Kidney (tissue), 14 donors: ENCODE data around the gene LRP6. TPM values are rescaled to one million over a fixed set of nuclear protein-coding genes. Genes with fewer than 3 reads are reported as not detected.

Experiments used
- DNase-seq, 5 donors: peaks; one replicate each; pipeline ENCODE4 v3.0.0-alpha.2; 2013 to 2020
- FAIRE-seq: peaks from 2 replicates; lab custom pipeline; 2012; peaks lifted over from hg19 to GRCh38; lab: Jason Lieb, UNC
- H3K27ac ChIP-seq, 2 donors: one replicate each; pipeline ENCODE4 v1.7.0; 2013; ENCODE audit warnings: low read depth in 2 of 2, low read length in 2 of 2, inconsistent platforms in 1 of 2
- H3K27me3 ChIP-seq: one replicate; pipeline ENCODE4 v1.7.1; 2013; ENCODE audit warnings: low read length, inconsistent platforms; ENCODE audit not compliant: control insufficient read depth, insufficient read depth
- H3K36me3 ChIP-seq, 3 donors: one replicate each; pipeline versions ENCODE4 v1.7.0 to v1.7.1; 2013; ENCODE audit warnings: low read length in 3 of 3, control low read depth in 1 of 3, inconsistent platforms in 1 of 3; ENCODE audit not compliant: insufficient read depth in 3 of 3, control insufficient read depth in 2 of 3
- H3K4me1 ChIP-seq, 3 donors: one replicate each; pipeline versions ENCODE4 v1.7.0 to v1.7.1; 2013; ENCODE audit warnings: low read length in 3 of 3, inconsistent platforms in 1 of 3, low read depth in 1 of 3; ENCODE audit not compliant: control insufficient read depth in 2 of 3, insufficient read depth in 2 of 3
- H3K4me3 ChIP-seq, 3 donors: one replicate each; pipeline versions ENCODE4 v1.7.0 to v1.8.1; 2013; ENCODE audit warnings: low read length in 3 of 3, control low read depth in 1 of 3, inconsistent platforms in 1 of 3
- H3K9ac ChIP-seq, 3 donors: one replicate each; pipeline versions ENCODE4 v1.7.0 to v1.7.1; 2013; ENCODE audit warnings: low read length in 3 of 3, control low read depth in 1 of 3, inconsistent platforms in 1 of 3
- H3K9me3 ChIP-seq, 3 donors: one replicate each; pipeline versions ENCODE4 v1.7.0 to v1.7.1; 2013; ENCODE audit warnings: low read length in 3 of 3, control low read depth in 1 of 3, inconsistent platforms in 1 of 3; ENCODE audit not compliant: control insufficient read depth in 2 of 3, insufficient read depth in 1 of 3
- CTCF ChIP-seq: IDR thresholded peaks from 3 replicates; pipeline ENCODE4 v1.5.1; 2012; ENCODE audit warnings: mild to moderate bottlenecking, moderate library complexity, borderline replicate concordance; ENCODE audit not compliant: insufficient read depth; ENCODE audit errors: extremely low read depth
- intact Hi-C: fragments of 100-400 bp; cut with DNase I; formaldehyde crosslinking; loops from one replicate; pipeline ENCODE4 v1.11.1; 2022
- polyA plus RNA-seq: library from polyadenylated mRNA; stranded (reverse); fragments of 350-450 nt; fragmentation: Illumina TruSeq; extraction: RNeasy Lipid Tissue Mini Kit (QIAGEN cat#74804); gene quantifications from one replicate; pipeline ENCODE4 v1.2.3, GENCODE V29; 2014; ENCODE audit warnings: low read depth, low replicate concordance; ENCODE audit not compliant: insufficient read depth
- total RNA-seq: library from RNA; stranded (reverse); fragmentation: NEBNext Ultra II Directional; extraction: Animal tissue kit (Norgen Biotek cat#: 25700); gene quantifications from one replicate; pipeline ENCODE4 v1.2.1, GENCODE V29; 2021
- donor health status: control.
- donor health status: control.
- donor health status: control.
- donor health status: control.
- donor health status: control.
- donor health status: DM: yes; HTN: yes; CAD: no.
- donor health status: Normal renal cell carcinoma (clear cell type).

The LRP6 gene
- total and polyA plus RNA-seq, 2 donors from 2014 or later: 7.5 to 44.1 TPM

- Histone ChIP-seq H3K4me3 (no peak overlapping the region), H3K27me3 (no peaks in the 10 kb centered on the region), H3K9ac (no peak overlapping the region), H3K4me1 (no peaks in the 10 kb centered on the region), H3K36me3 (no peaks in the 10 kb centered on the region), H3K27ac (no peak overlapping the region), H3K9me3 (no peaks in the 10 kb centered on the region)
- FAIRE-seq: no peak
- no peak for DNase-seq
- TF ChIP-seq CTCF: no peak
- intact Hi-C loops: no loop called here
Observed at GRCh38 chr12:12254553-12254952, 12.3 kb downstream of the LRP6 start.

GRCh38 chr12:12249216-12250050, 17.4 kb downstream of the LRP6 start:
- no peak for DNase-seq
- no peak overlapping the region for H3K9ac ChIP-seq
- H3K4me3 ChIP-seq: no peak overlapping the region
- H3K4me1 ChIP-seq: no peaks in the 10 kb centered on the region
- no peaks in the 10 kb centered on the region for H3K9me3 ChIP-seq
- H3K27ac ChIP-seq: no peak overlapping the region
- TF ChIP-seq CTCF: no peak
- FAIRE-seq: no peak
- no peaks in the 10 kb centered on the region for H3K36me3 ChIP-seq
- no peaks in the 10 kb centered on the region for H3K27me3 ChIP-seq
- intact Hi-C loops: no loop called here

- H3K4me3 ChIP-seq: no peak overlapping the region
- intact Hi-C loops: no loop called here
- DNase-seq: no peak
Observed at GRCh38 chr12:12247584-12247983, 19.3 kb downstream of the LRP6 start.

More at GRCh38 chr12:12247584-12247983, 19.3 kb downstream of the LRP6 start:
- Histone ChIP-seq H3K27ac (no peak overlapping the region), H3K9me3 (no peaks in the 10 kb centered on the region), H3K4me1 (no peaks in the 10 kb centered on the region), H3K9ac (no peak overlapping the region), H3K27me3 (no peaks in the 10 kb centered on the region), H3K36me3 (no peaks in the 10 kb centered on the region)
- FAIRE-seq: no peak
- TF ChIP-seq CTCF: no peak
